NCI-H524 (cell line): ENCODE data around the gene ASPG.

Experiments
- DNase-seq, 2 experiments: peaks; one replicate each; lab custom pipeline; 2025; lab: John Stamatoyannopoulos, UW

The ASPG gene

GRCh38 chr14:104116756-104117340, 31.3 kb downstream of the ASPG start:
- DNase-seq = no peak

GRCh38 chr14:104117341-104118005, 32.0 kb downstream of the ASPG start:
- DNase-seq = peak in 1 of 2 experiments; percentile 30

GRCh38 chr14:104118006-104118844, 32.7 kb downstream of the ASPG start:
- no peak for DNase-seq

- no peak for DNase-seq
These were observed 33.6 kb downstream of the ASPG start for GRCh38 chr14:104119119-104119487.

- DNase-seq = no peak
These were observed 34.2 kb downstream of the ASPG start for GRCh38 chr14:104119488-104120251.

- DNase-seq = no peak
These were observed 34.8 kb downstream of the ASPG start for GRCh38 chr14:104120281-104120741.

GRCh38 chr14:104121142-104121541, 35.6 kb downstream of the ASPG start:
- DNase-seq = no peak

- DNase-seq = no peak
These were observed 38.4 kb downstream of the ASPG start for GRCh38 chr14:104123879-104124278.

- no peak for DNase-seq
These were observed 39.5 kb downstream of the ASPG start for GRCh38 chr14:104125011-104125410.

- no peak for DNase-seq
These were observed 41.3 kb downstream of the ASPG start for GRCh38 chr14:104126753-104127152.

GRCh38 chr14:104128981-104129380, 43.5 kb downstream of the ASPG start:
- DNase-seq = no peak

GRCh38 chr14:104129556-104129955, 44.1 kb downstream of the ASPG start:
- no peak for DNase-seq

- DNase-seq = peak; percentile 26 to 75
These were observed 45.6 kb downstream of the ASPG start for GRCh38 chr14:104130974-104131651.

GRCh38 chr14:104131968-104132732, 46.6 kb downstream of the ASPG start:
- no peak for DNase-seq

GRCh38 chr14:104132981-104133380, 47.5 kb downstream of the ASPG start:
- no peak for DNase-seq

GRCh38 chr14:104133496-104133895, 48.0 kb downstream of the ASPG start:
- no peak for DNase-seq

- DNase-seq = peak in 1 of 2 experiments; percentile 51
These were observed 48.8 kb downstream of the ASPG start for GRCh38 chr14:104134061-104134965.

GRCh38 chr14:104135121-104135903, 49.8 kb downstream of the ASPG start:
- DNase-seq = peak; percentile 91 to 92
